Activated CD4-positive, alpha-beta T cell treated with anti-CD3 and anti-CD28 coated beads for 48 hours (primary cell): ENCODE results near the gene RAB28.

Experiments used
- DNase-seq: peaks from one replicate; pipeline ENCODE4 v3.0.0-alpha.2; 2020

The RAB28 gene

GRCh38 chr4:13367691-13368090 lies 116.4 kb downstream of the RAB28 start:
- DNase-seq, result no peak

- no peak for DNase-seq
Measured at GRCh38 chr4:13367244-13367643, 116.9 kb downstream of the RAB28 start.

- no peak for DNase-seq
Measured at GRCh38 chr4:13365195-13365594, 118.9 kb downstream of the RAB28 start.

GRCh38 chr4:13364653-13365052 lies 119.5 kb downstream of the RAB28 start:
- DNase-seq, result no peak

GRCh38 chr4:13364172-13364571 lies 120.0 kb downstream of the RAB28 start:
- no peak for DNase-seq

- no peak for DNase-seq
Measured at GRCh38 chr4:13359809-13360208, 124.3 kb downstream of the RAB28 start.

- DNase-seq, result no peak
Measured at GRCh38 chr4:13355111-13355880, 128.8 kb downstream of the RAB28 start.

- DNase-seq, result no peak
Measured at GRCh38 chr4:13349096-13349495, 135.0 kb downstream of the RAB28 start.

- no peak for DNase-seq
Measured at GRCh38 chr4:13348216-13348615, 135.9 kb downstream of the RAB28 start.

- no peak for DNase-seq
Measured at GRCh38 chr4:13347517-13348125, 136.5 kb downstream of the RAB28 start.

- DNase-seq, result no peak
Measured at GRCh38 chr4:13344216-13344615, 139.9 kb downstream of the RAB28 start.

GRCh38 chr4:13340672-13341071 lies 143.5 kb downstream of the RAB28 start:
- DNase-seq, result no peak

- DNase-seq, result no peak
Measured at GRCh38 chr4:13331827-13332226, 152.3 kb downstream of the RAB28 start.

- no peak for DNase-seq
Measured at GRCh38 chr4:13329963-13330362, 154.2 kb downstream of the RAB28 start.

- no peak for DNase-seq
Measured at GRCh38 chr4:13329340-13329850, 154.7 kb downstream of the RAB28 start.

GRCh38 chr4:13328591-13328990 lies 155.5 kb downstream of the RAB28 start:
- no peak for DNase-seq

GRCh38 chr4:13327991-13328390 lies 156.1 kb downstream of the RAB28 start:
- DNase-seq, result no peak

GRCh38 chr4:13325744-13326143 lies 158.4 kb downstream of the RAB28 start:
- no peak for DNase-seq

- no peak for DNase-seq
Measured at GRCh38 chr4:13323921-13324320, 160.2 kb downstream of the RAB28 start.

GRCh38 chr4:13322681-13323101 lies 161.4 kb downstream of the RAB28 start:
- DNase-seq, result no peak
